ENCODE data around the gene DTX4.

Gene DTX4

DNA sequence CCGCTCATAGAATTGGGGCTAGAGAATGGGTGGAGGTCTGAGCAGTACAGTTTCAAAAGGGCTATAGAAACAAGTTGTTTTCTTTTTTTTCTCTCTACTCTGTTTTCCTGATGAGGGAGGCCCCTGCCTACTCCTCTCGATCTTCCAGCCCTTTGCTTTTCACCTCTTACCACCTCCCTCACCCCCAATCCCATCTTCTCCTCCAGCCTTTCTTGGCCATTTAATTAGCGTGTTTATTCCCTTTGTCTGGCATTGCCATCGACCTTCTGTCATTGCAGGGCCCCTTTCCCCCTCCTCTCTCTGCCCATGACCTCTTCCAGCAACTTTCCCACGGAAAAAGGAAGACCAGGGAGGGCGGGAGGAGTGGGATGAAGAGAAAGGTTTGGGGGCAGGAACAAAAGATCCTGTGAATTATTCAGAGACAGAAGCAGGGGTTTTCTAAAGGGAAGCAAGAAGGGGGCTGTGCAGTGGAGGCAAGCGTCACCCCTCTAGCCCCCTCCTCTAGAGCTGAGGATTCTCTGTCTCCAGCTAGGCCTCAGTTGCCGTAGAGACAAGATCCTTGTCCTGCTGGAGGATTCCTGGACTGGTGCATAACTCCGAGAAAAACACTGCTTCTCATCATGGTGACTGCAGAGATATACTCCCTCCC is 12.9 kb downstream of the DTX4 start:
- H3K4me3 ChIP-seq (ENCODE audit: low read length, poor library complexity, severe bottlenecking) = no peak overlapping the region
- H3K9ac ChIP-seq (ENCODE audit: low read depth, low read length, poor library complexity, severe bottlenecking) = no peak overlapping the region
- no peak for TF ChIP-seq EZH2phosphoT487 (IDR thresholded peaks at IDR 0.05; ENCODE audit: borderline replicate concordance)
- TF ChIP-seq, protein P1, sequence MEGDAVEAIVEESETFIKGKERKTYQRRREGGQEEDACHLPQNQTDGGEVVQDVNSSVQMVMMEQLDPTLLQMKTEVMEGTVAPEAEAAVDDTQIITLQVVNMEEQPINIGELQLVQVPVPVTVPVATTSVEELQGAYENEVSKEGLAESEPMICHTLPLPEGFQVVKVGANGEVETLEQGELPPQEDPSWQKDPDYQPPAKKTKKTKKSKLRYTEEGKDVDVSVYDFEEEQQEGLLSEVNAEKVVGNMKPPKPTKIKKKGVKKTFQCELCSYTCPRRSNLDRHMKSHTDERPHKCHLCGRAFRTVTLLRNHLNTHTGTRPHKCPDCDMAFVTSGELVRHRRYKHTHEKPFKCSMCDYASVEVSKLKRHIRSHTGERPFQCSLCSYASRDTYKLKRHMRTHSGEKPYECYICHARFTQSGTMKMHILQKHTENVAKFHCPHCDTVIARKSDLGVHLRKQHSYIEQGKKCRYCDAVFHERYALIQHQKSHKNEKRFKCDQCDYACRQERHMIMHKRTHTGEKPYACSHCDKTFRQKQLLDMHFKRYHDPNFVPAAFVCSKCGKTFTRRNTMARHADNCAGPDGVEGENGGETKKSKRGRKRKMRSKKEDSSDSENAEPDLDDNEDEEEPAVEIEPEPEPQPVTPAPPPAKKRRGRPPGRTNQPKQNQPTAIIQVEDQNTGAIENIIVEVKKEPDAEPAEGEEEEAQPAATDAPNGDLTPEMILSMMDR (conservative IDR thresholded peaks at IDR 0.05; ENCODE audit: low read length) = no peak
- H3K27me3 ChIP-seq (ENCODE audit: insufficient read depth, low read length, poor library complexity, severe bottlenecking) = no peaks in the 10 kb centered on the region
- H3K4me1 ChIP-seq (ENCODE audit: insufficient read depth, low read length, poor library complexity, severe bottlenecking) = no peaks in the 10 kb centered on the region
- H3K4me2 ChIP-seq (ENCODE audit: low read depth, low read length, poor library complexity, severe bottlenecking) = no peak overlapping the region
- no peaks in the 10 kb centered on the region for H4K20me1 ChIP-seq (ENCODE audit: insufficient read depth, low read length, poor library complexity, severe bottlenecking)
- H3K79me2 ChIP-seq (ENCODE audit: insufficient read depth, low read length) = no peaks in the 10 kb centered on the region
- 0 out of 2 replicates have a peak, but pooled peaks cover 3% of the 10 kb centered on the region for H3K36me3 ChIP-seq (ENCODE audit: insufficient read depth, low read length)
- H3F3A ChIP-seq (ENCODE audit: low read depth) = no peaks in the 10 kb centered on the region
- H2AFZ ChIP-seq (ENCODE audit: low read length) = no peak overlapping the region
- no peaks in the 10 kb centered on the region for H3K9me2 ChIP-seq (replicated peaks; ENCODE audit: low read depth, low read length)
- no peaks in the 10 kb centered on the region; the same call in 1 of the 2 replicates for H3K9me3 ChIP-seq (ENCODE audit: insufficient read depth, low read depth, low read length)

DNA sequence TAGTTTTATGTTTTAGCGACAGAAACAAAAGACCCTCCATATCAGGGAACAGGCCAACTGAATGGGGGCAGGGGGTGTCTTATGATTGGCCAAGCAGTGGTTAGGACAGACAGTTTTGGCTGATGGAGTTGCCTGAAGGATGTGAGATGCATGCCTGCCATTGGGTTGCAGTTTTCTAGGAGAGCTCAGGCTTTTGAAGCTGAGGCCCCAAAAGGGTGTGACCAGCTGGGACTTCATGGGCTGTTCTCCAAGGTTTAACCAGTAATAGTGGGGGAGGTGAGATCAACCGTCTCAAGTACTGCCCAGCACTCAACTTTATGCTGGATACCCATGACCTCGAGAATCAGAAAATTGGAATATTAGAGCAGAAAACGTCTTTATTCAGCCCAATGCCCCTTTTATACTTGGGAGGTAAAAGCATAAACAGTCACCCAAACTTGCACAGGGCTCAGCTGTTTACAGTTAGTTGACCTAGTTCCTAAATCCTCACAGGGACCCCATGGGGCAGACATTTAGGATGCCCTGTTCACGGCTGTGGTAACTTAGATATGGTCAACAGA is 13.5 kb downstream of the DTX4 start:
- Histone ChIP-seq H3K27me3 (ENCODE audit: insufficient read depth, low read length, poor library complexity, severe bottlenecking) (no peaks in the 10 kb centered on the region), H4K20me1 (ENCODE audit: insufficient read depth, low read length, poor library complexity, severe bottlenecking) (no peaks in the 10 kb centered on the region), H3K9me3 (ENCODE audit: insufficient read depth, low read depth, low read length) (no peaks in the 10 kb centered on the region), H3K4me1 (ENCODE audit: insufficient read depth, low read length, poor library complexity, severe bottlenecking) (no peaks in the 10 kb centered on the region), H3K9ac (ENCODE audit: low read depth, low read length, poor library complexity, severe bottlenecking) (no peak overlapping the region), H2AFZ (ENCODE audit: low read length) (no peak overlapping the region), H3K4me2 (ENCODE audit: low read depth, low read length, poor library complexity, severe bottlenecking) (no peak overlapping the region), H3F3A (ENCODE audit: low read depth) (no peaks in the 10 kb centered on the region), H3K9me2 (replicated peaks; ENCODE audit: low read depth, low read length) (no peaks in the 10 kb centered on the region), H3K79me2 (ENCODE audit: insufficient read depth, low read length) (no peaks in the 10 kb centered on the region), H3K36me3 (ENCODE audit: insufficient read depth, low read length) (0 out of 2 replicates have a peak, but pooled peaks cover 3% of the 10 kb centered on the region), H3K4me3 (ENCODE audit: low read length, poor library complexity, severe bottlenecking) (no peak overlapping the region)
- TF ChIP-seq, protein P1 (conservative IDR thresholded peaks at IDR 0.05; ENCODE audit: low read length) = no peak
- TF ChIP-seq EZH2phosphoT487 (IDR thresholded peaks at IDR 0.05; ENCODE audit: borderline replicate concordance) = no peak

DNA sequence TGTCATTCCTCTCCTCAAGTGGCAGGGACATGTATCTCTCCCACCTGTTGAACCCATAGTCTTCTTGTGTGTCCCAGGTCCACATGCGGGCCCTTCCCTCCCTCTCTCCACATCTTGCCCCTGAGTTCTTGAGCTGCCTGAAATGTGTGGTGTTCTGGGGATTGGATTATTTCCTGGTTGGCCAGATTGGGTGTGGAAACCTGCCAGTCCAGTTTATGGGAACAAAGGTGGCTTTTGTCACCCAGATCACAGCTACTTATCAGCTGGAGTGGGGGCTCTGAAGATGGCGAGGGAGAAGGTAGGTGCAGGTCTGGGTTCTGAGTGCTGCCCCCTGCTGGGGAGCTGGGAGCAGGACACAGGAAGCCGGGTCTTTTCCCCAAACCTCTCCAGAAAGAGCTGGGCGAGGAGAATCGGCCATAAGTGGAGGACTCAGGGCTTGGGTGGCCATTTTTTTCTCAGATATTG is 14.2 kb downstream of the DTX4 start:
- Histone ChIP-seq H3K27me3 (ENCODE audit: insufficient read depth, low read length, poor library complexity, severe bottlenecking) (no peaks in the 10 kb centered on the region), H2AFZ (ENCODE audit: low read length) (peak overlapping the region; percentile 17; the same call in 1 of the 2 replicates), H3K36me3 (ENCODE audit: insufficient read depth, low read length) (0 out of 2 replicates have a peak, but pooled peaks cover 3% of the 10 kb centered on the region), H3K9me2 (replicated peaks; ENCODE audit: low read depth, low read length) (no peaks in the 10 kb centered on the region), H3K79me2 (ENCODE audit: insufficient read depth, low read length) (no peaks in the 10 kb centered on the region), H3F3A (ENCODE audit: low read depth) (no peaks in the 10 kb centered on the region), H3K4me2 (ENCODE audit: low read depth, low read length, poor library complexity, severe bottlenecking) (no peak overlapping the region), H3K4me3 (ENCODE audit: low read length, poor library complexity, severe bottlenecking) (no peak overlapping the region), H3K9ac (ENCODE audit: low read depth, low read length, poor library complexity, severe bottlenecking) (no peak overlapping the region), H3K4me1 (ENCODE audit: insufficient read depth, low read length, poor library complexity, severe bottlenecking) (no peaks in the 10 kb centered on the region), H4K20me1 (ENCODE audit: insufficient read depth, low read length, poor library complexity, severe bottlenecking) (no peaks in the 10 kb centered on the region), H3K9me3 (ENCODE audit: insufficient read depth, low read depth, low read length) (no peaks in the 10 kb centered on the region)
- TF ChIP-seq EZH2phosphoT487 (IDR thresholded peaks at IDR 0.05; ENCODE audit: borderline replicate concordance) = no peak
- TF ChIP-seq, protein P1 (conservative IDR thresholded peaks at IDR 0.05; ENCODE audit: low read length) = peak; percentile 90

Measured in Loucy (cell line).